HCT116 (cell line): ENCODE results near the gene ZNF107. TPM values are rescaled to one million over a fixed set of nuclear protein-coding genes. Genes with fewer than 3 reads are reported as not detected.

Source experiments
- ATAC-seq: fragments of 200-7000 bp; cut with Tn5 transposase; 2 replicates; pipeline ENCODE4 v1.9.1; 2020; ENCODE audit warnings: mild to moderate bottlenecking, moderate library complexity
- BruUV-seq: library from RNA; stranded (reverse); fragments of 400-500 nt; replicated peaks from 2 replicates; lab custom pipeline; 2021; lab: Mats Ljungman, UMichigan
- CTCF ChIA-PET: fragments of 300-600 bp; sonication (Branson Sonifier 250); formaldehyde crosslinking; loops from one replicate; lab custom pipeline; 2021; ENCODE audit warnings: antibody characterized with exemption; lab: Charles Lee
- POLR2A ChIA-PET: fragments of 300-600, 350-600 bp; sonication (Branson Sonifier 250); formaldehyde crosslinking; loops from one replicate; lab custom pipeline; 2021; ENCODE audit warnings: antibody characterized with exemption; lab: Charles Lee
- RAD21 ChIA-PET, 2 experiments: fragments of 300-600 bp; sonication (Branson Sonifier 250); formaldehyde crosslinking; loops; one replicate each; lab custom pipeline; 2023; ENCODE audit warnings: low total read pairs in 2 of 2; ENCODE audit not compliant: uncharacterized antibody in 2 of 2, unreplicated experiment in 2 of 2, low non-redundant PET in 1 of 2; lab: Charles Lee
- DNase-seq: peaks from one replicate; pipeline ENCODE4 v3.0.0-alpha.2; 2010; ENCODE audit warnings: low read depth, low spot score
- H2AFZ ChIP-seq: fragments of 200-600 bp; shearing (Covaris generic), sonication (generic); 2 replicates; pipeline ENCODE4 v1.6.1; 2017; ENCODE audit warnings: low read depth, mixed run types, mixed read lengths, antibody characterized with exemption, low read length; ENCODE audit not compliant: poor library complexity, severe bottlenecking
- H3K27ac ChIP-seq: 2 replicates; pipeline ENCODE4 v1.5.1; 2012; ENCODE audit warnings: low read depth, low read length
- H3K27me3 ChIP-seq: fragments of 200-600 bp; sonication (generic); 2 replicates; pipeline ENCODE4 v1.6.1; 2016; ENCODE audit warnings: mixed run types, low read length, mixed read lengths; ENCODE audit not compliant: insufficient read depth
- H3K36me3 ChIP-seq, 2 experiments: fragments of 200-500 bp in 1 of 2; fragments of 200-600 bp in 1 of 2; sonication (Bioruptor generic) in 1 of 2; sonication (generic) in 1 of 2; 2 replicates each; pipeline versions ENCODE4 v1.5.1 to v1.6.1; 2014 to 2016; ENCODE audit warnings: low read length in 2 of 2, inconsistent platforms in 1 of 2, mixed read lengths in 1 of 2, mixed run types in 1 of 2; ENCODE audit not compliant: insufficient read depth in 2 of 2, control insufficient read depth in 1 of 2
- H3K4me1 ChIP-seq, 2 experiments: fragments of 200-600 bp in 1 of 2; sonication (generic) in 1 of 2; 2 replicates each; pipeline versions ENCODE4 v1.5.1 to v1.6.1; 2012 to 2017; ENCODE audit warnings: low read length in 2 of 2, inconsistent platforms in 1 of 2, mild to moderate bottlenecking in 1 of 2, mixed read lengths in 1 of 2, mixed run types in 1 of 2, moderate library complexity in 1 of 2; ENCODE audit not compliant: insufficient read depth in 2 of 2, control insufficient read depth in 1 of 2
- H3K4me2 ChIP-seq: fragments of 200-600 bp; sonication (generic); 2 replicates; pipeline ENCODE4 v1.6.1; 2017; ENCODE audit warnings: mixed run types, low read length, mixed read lengths
- H3K4me3 ChIP-seq, 2 experiments: fragments of 200-600 bp in 1 of 2; sonication (generic) in 1 of 2; replicated peaks in 1 of 2; 2 replicates each; pipeline ENCODE4 v1.5.1; 2011 to 2016; ENCODE audit warnings: low read length in 2 of 2, control low read depth in 1 of 2, low read depth in 1 of 2, mild to moderate bottlenecking in 1 of 2, mixed read lengths in 1 of 2, mixed run types in 1 of 2
- H3K79me2 ChIP-seq: fragments of 200-600 bp; sonication (generic); 2 replicates; pipeline ENCODE4 v1.6.1; 2017; ENCODE audit warnings: mild to moderate bottlenecking, mixed run types, low read length, moderate library complexity, mixed read lengths; ENCODE audit not compliant: insufficient read depth
- H3K9ac ChIP-seq: fragments of 200-600 bp; sonication (generic); 2 replicates; pipeline ENCODE4 v1.6.1; 2016; ENCODE audit warnings: low read length, mixed read lengths
- H3K9me2 ChIP-seq: fragments of 200-600 bp; sonication (generic), shearing (Covaris generic); 2 replicates; pipeline ENCODE4 v1.6.1; 2017; ENCODE audit warnings: mixed run types, mild to moderate bottlenecking, moderate library complexity; ENCODE audit not compliant: insufficient read depth
- H3K9me3 ChIP-seq, 2 experiments: fragments of 200-500 bp in 1 of 2; fragments of 200-600 bp in 1 of 2; sonication (Bioruptor generic) in 1 of 2; sonication (generic) in 1 of 2; 2 replicates each; pipeline ENCODE4 v1.6.1; 2014 to 2017; ENCODE audit warnings: low read length in 2 of 2, mixed read lengths in 2 of 2, inconsistent platforms in 1 of 2, low read depth in 1 of 2, mild to moderate bottlenecking in 1 of 2, mixed run types in 1 of 2, moderate library complexity in 1 of 2; ENCODE audit not compliant: control insufficient read depth in 1 of 2, insufficient read depth in 1 of 2
- H4K20me1 ChIP-seq: fragments of 200-600 bp; sonication (generic), shearing (Covaris generic); 2 replicates; pipeline ENCODE4 v1.6.1; 2017; ENCODE audit warnings: mixed run types, mild to moderate bottlenecking, moderate library complexity; ENCODE audit not compliant: insufficient read depth
- ATF3 ChIP-seq: IDR thresholded peaks from 2 replicates; pipeline ENCODE4 v1.6.1; 2012
- CBX3 ChIP-seq: IDR thresholded peaks from 2 replicates; pipeline ENCODE4 v1.6.1; 2012; ENCODE audit warnings: low read depth
- CEBPB ChIP-seq: IDR thresholded peaks from 2 replicates; pipeline ENCODE4 v1.6.1; 2012; ENCODE audit warnings: low read depth
- CTCF ChIP-seq, 3 experiments: fragments of 200-600 bp in 1 of 3; sonication (generic) in 1 of 3; IDR thresholded peaks in 2 of 3; conservative IDR thresholded peaks in 1 of 3; 2 replicates each; pipeline ENCODE4 v1.5.1; 2012 to 2017; ENCODE audit warnings: low read depth in 2 of 3, low read length in 2 of 3, antibody characterized with exemption in 1 of 3, borderline replicate concordance in 1 of 3, control low read depth in 1 of 3, mild to moderate bottlenecking in 1 of 3, mixed read lengths in 1 of 3, mixed run types in 1 of 3, moderate library complexity in 1 of 3; ENCODE audit not compliant: insufficient read depth in 1 of 3
- EGR1 ChIP-seq: IDR thresholded peaks from 2 replicates; pipeline ENCODE4 v1.6.1; 2012; ENCODE audit warnings: low read depth
- ELF1 ChIP-seq: IDR thresholded peaks from 2 replicates; pipeline ENCODE4 v1.6.1; 2012; ENCODE audit warnings: low read depth, borderline replicate concordance
- EZH2phosphoT487 ChIP-seq: fragments of 200-600 bp; IDR thresholded peaks from 2 replicates; pipeline ENCODE4 v1.6.1; 2018; ENCODE audit warnings: antibody characterized with exemption, borderline replicate concordance
- FOSL1 ChIP-seq: IDR thresholded peaks from 2 replicates; pipeline ENCODE4 v1.6.1; 2012; ENCODE audit warnings: low read depth
- MAX ChIP-seq: IDR thresholded peaks from 2 replicates; pipeline ENCODE4 v1.6.1; 2012
- POLR2A ChIP-seq: IDR thresholded peaks from 2 replicates; pipeline ENCODE4 v1.7.0; 2011; ENCODE audit warnings: borderline replicate concordance; ENCODE audit not compliant: insufficient read depth, insufficient read length; ENCODE audit errors: extremely low read depth
- POLR2AphosphoS5 ChIP-seq: IDR thresholded peaks from 2 replicates; pipeline ENCODE4 v1.6.1; 2011; ENCODE audit warnings: mild to moderate bottlenecking, low read depth, low read length, moderate library complexity
- RAD21 ChIP-seq: IDR thresholded peaks from 2 replicates; pipeline ENCODE4 v1.6.1; 2012; ENCODE audit warnings: low read depth, mild to moderate bottlenecking
- REST ChIP-seq: IDR thresholded peaks from 2 replicates; pipeline ENCODE4 v1.6.1; 2012; ENCODE audit warnings: low read depth
- SP1 ChIP-seq: IDR thresholded peaks from 2 replicates; pipeline ENCODE4 v1.6.1; 2012; ENCODE audit warnings: low read depth
- SRF ChIP-seq: IDR thresholded peaks from 2 replicates; pipeline ENCODE4 v1.6.1; 2012; ENCODE audit warnings: low read depth
- TCF7L2 ChIP-seq: IDR thresholded peaks from 2 replicates; pipeline ENCODE4 v1.7.0; 2011; ENCODE audit warnings: borderline replicate concordance, inconsistent platforms; ENCODE audit not compliant: insufficient read depth, insufficient read length; ENCODE audit errors: extremely low read depth
- YY1 ChIP-seq: IDR thresholded peaks from 2 replicates; pipeline ENCODE4 v1.6.1; 2011; ENCODE audit warnings: low read length, low read depth, moderate library complexity, mild to moderate bottlenecking; ENCODE audit not compliant: insufficient replicate concordance; ENCODE audit errors: extremely low read depth
- ZBTB33 ChIP-seq: IDR thresholded peaks from 2 replicates; pipeline ENCODE4 v1.6.1; 2011; ENCODE audit warnings: mild to moderate bottlenecking, low read length, moderate library complexity; ENCODE audit not compliant: insufficient replicate concordance; ENCODE audit errors: extremely low read depth
- ZFX ChIP-seq: fragments of 450-650 bp; IDR thresholded peaks from 2 replicates; pipeline ENCODE4 v1.6.1; 2017
- ZNF274 ChIP-seq: fragments of 200-500 bp; sonication (Bioruptor generic); IDR thresholded peaks from 2 replicates; pipeline ENCODE4 v1.6.1; 2014; ENCODE audit warnings: mild to moderate bottlenecking, low read depth, low read length, inconsistent platforms
- intact Hi-C: fragments of 100-400 bp; cut with micrococcal nuclease; formaldehyde crosslinking; loops from 2 replicates; pipeline ENCODE4 v1.10.0; 2022
- total RNA-seq: library from RNA; stranded (reverse); gene quantifications from one replicate; pipeline ENCODE4 v1.2.1, GENCODE V29; 2021; ENCODE audit not compliant: unreplicated experiment

ZNF107 gene
- total RNA-seq, 1 experiment from 2014 or later, result 6.2 TPM

GRCh38 chr7:64633401-64633800 is 32.5 kb upstream of the ZNF107 start:
- DNase-seq, result no peak
- H3K9me2 ChIP-seq, result no peaks in the 10 kb centered on the region
- ChIA-PET RAD21 (no interaction called here), CTCF (no interaction called here), POLR2A (no interaction called here)
- no peaks in the 10 kb centered on the region for H3K27me3 ChIP-seq
- TF ChIP-seq POLR2A, result no peak
- no peak for TF ChIP-seq POLR2AphosphoS5
- no peak for TF ChIP-seq ELF1
- no peak for TF ChIP-seq MAX
- no peak for TF ChIP-seq RAD21
- no peak for TF ChIP-seq ZFX
- TF ChIP-seq SP1, result no peak
- no peak for TF ChIP-seq YY1
- TF ChIP-seq CTCF (IDR thresholded peaks at IDR 0.05 in 2 of 3, conservative IDR thresholded peaks at IDR 0.05 in 1 of 3; ENCODE audit: borderline replicate concordance in 1 of 3, insufficient read depth in 1 of 3, low read depth in 2 of 3, low read length in 2 of 3), result no peak
- TF ChIP-seq CBX3, result no peak
- no peak for TF ChIP-seq FOSL1
- no peak for TF ChIP-seq EGR1
- TF ChIP-seq REST, result no peak
- TF ChIP-seq SRF, result no peak
- no peak for TF ChIP-seq CEBPB
- TF ChIP-seq ATF3, result no peak
- TF ChIP-seq ZNF274, result no peak
- no peak for TF ChIP-seq ZBTB33
- TF ChIP-seq EZH2phosphoT487, result no peak
- no peak for TF ChIP-seq TCF7L2
- H3K4me3 ChIP-seq, result no peak overlapping the region
- BruUV-seq, result no TSS peak
- no peaks in the 10 kb centered on the region for H3K79me2 ChIP-seq
- H3K4me2 ChIP-seq, result no peak overlapping the region
- no peak overlapping the region for H2AFZ ChIP-seq
- no peak for ATAC-seq
- H3K36me3 ChIP-seq, result no peaks in the 10 kb centered on the region
- intact Hi-C loops, result no loop called here
- H3K9me3 ChIP-seq, result no peaks in the 10 kb centered on the region
- no peaks in the 10 kb centered on the region for H3K4me1 ChIP-seq
- no peak overlapping the region for H3K27ac ChIP-seq
- H3K9ac ChIP-seq, result no peak overlapping the region
- no peaks in the 10 kb centered on the region for H4K20me1 ChIP-seq
